ENCODE measurements around the gene ADH4. TPM values are rescaled to one million over a fixed set of nuclear protein-coding genes. Genes with fewer than 3 reads are reported as not detected.

Gene ADH4
- polyA plus RNA-seq, 1 of the 3 experiments (the other 2 are of a cell fraction) = not detected

- H2AFZ ChIP-seq (ENCODE audit: low read depth) = no peak overlapping the region
- WGBS (ENCODE audit: low lambda C conversion rate) = 32% methylated on average over 2 of the region's 2 CpGs
- H3K9ac ChIP-seq = no peak overlapping the region
- no peaks in the 10 kb centered on the region for H3K27me3 ChIP-seq (ENCODE audit: insufficient read depth)
- no peak overlapping the region for H3K4me2 ChIP-seq
- no peaks in the 10 kb centered on the region for H3K9me2 ChIP-seq
- no peak overlapping the region for H3K27ac ChIP-seq (ENCODE audit: low read depth in 2 of 2, low read length in 1 of 2)
- H4K20me1 ChIP-seq (ENCODE audit: insufficient read depth) = no peaks in the 10 kb centered on the region
- CTCF ChIA-PET = no interaction called here
- H3K4me1 ChIP-seq (ENCODE audit: control insufficient read depth in 1 of 2, insufficient read depth in 2 of 2, low read depth in 1 of 2, low read length in 1 of 2) = peaks cover 0 to 5% of the 10 kb centered on the region in 2 experiments; a peak in 2 of 4 replicates
- no peaks in the 10 kb centered on the region; the same call in none of the 2 replicates for H3K9me3 ChIP-seq
- no peak overlapping the region for H3K4me3 ChIP-seq (ENCODE audit: low read depth in 2 of 2, low read length in 1 of 2)
- POLR2A ChIA-PET = no interaction called here
- no peaks in the 10 kb centered on the region for H3F3A ChIP-seq (replicated peaks; ENCODE audit: insufficient read depth)
- TF ChIP-seq RCOR1 (IDR thresholded peaks at IDR 0.05; ENCODE audit: low read length) = no peak
- no peak for TF ChIP-seq TCF12 (IDR thresholded peaks at IDR 0.05)
- no peak for TF ChIP-seq RFX5 (IDR thresholded peaks at IDR 0.05; ENCODE audit: low read length)
- TF ChIP-seq TEAD4 (IDR thresholded peaks at IDR 0.05; ENCODE audit: borderline replicate concordance, insufficient read depth) = no peak
- TF ChIP-seq IRF3 (IDR thresholded peaks at IDR 0.05; ENCODE audit: low read depth, low read length) = no peak
- no peak for TF ChIP-seq EZH2phosphoT487 (IDR thresholded peaks at IDR 0.05; ENCODE audit: borderline replicate concordance, low read depth)
- no peak for TF ChIP-seq FOXJ3 (CRISPR knock-in tag; IDR thresholded peaks at IDR 0.05)
- no peak for DNase-seq
- no peaks in the 10 kb centered on the region for H3K79me2 ChIP-seq (ENCODE audit: insufficient read depth)
- H3K36me3 ChIP-seq (replicated peaks in 1 of 2; ENCODE audit: control insufficient read depth in 1 of 2, insufficient read depth in 2 of 2, low read length in 1 of 2) = no peaks in the 10 kb centered on the region
Measured at GRCh38 chr4:99131378-99131777, 12.7 kb downstream of the ADH4 start.

DNA sequence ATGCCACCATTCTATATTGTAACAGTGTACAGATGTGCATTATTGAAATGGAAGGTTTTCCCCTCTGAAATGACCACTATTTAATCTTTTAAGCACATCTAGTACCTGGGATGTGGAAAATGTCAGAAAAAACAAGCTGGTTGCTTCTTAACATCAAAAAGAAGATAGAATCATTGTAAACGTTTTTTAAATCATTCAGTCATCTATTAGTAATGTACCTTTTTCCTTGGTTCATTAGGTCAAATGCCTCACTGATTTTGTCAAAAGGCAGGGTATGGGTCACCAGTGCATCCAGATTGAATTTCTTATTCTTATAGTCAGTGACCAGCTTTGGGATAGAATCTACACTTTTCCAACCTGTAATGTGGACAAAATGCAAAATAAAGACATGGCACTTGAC lies 17.7 kb downstream of the ADH4 start:
- ChIA-PET CTCF (interaction anchor here (1.3 kb wide), 1 partner anchor 9 kb away, joined by 5 read pairs; no protein-coding TSS in a partner anchor), POLR2A (no interaction called here)

More for the DNA sequence above, 17.7 kb downstream of the ADH4 start:
- H3K4me2 ChIP-seq = no peak overlapping the region
- H3K4me1 ChIP-seq (ENCODE audit: control insufficient read depth in 1 of 2, insufficient read depth in 2 of 2, low read depth in 1 of 2, low read length in 1 of 2) = no peaks in the 10 kb centered on the region
- no peaks in the 10 kb centered on the region for H3F3A ChIP-seq (replicated peaks; ENCODE audit: insufficient read depth)
- DNase-seq = no peak
- no peak for TF ChIP-seq JUND (IDR thresholded peaks at IDR 0.05)
- TF ChIP-seq FOXJ3 (CRISPR knock-in tag; IDR thresholded peaks at IDR 0.05) = no peak
- no peak for TF ChIP-seq TCF12 (IDR thresholded peaks at IDR 0.05)
- TF ChIP-seq GATA2 (CRISPR knock-in tag; IDR thresholded peaks at IDR 0.05) = no peak
- TF ChIP-seq FOSL2 (IDR thresholded peaks at IDR 0.05; ENCODE audit: borderline replicate concordance, low read depth) = no peak
- TF ChIP-seq NRF1 (IDR thresholded peaks at IDR 0.05; ENCODE audit: low read depth, low read length) = no peak
- TF ChIP-seq, protein P1, sequence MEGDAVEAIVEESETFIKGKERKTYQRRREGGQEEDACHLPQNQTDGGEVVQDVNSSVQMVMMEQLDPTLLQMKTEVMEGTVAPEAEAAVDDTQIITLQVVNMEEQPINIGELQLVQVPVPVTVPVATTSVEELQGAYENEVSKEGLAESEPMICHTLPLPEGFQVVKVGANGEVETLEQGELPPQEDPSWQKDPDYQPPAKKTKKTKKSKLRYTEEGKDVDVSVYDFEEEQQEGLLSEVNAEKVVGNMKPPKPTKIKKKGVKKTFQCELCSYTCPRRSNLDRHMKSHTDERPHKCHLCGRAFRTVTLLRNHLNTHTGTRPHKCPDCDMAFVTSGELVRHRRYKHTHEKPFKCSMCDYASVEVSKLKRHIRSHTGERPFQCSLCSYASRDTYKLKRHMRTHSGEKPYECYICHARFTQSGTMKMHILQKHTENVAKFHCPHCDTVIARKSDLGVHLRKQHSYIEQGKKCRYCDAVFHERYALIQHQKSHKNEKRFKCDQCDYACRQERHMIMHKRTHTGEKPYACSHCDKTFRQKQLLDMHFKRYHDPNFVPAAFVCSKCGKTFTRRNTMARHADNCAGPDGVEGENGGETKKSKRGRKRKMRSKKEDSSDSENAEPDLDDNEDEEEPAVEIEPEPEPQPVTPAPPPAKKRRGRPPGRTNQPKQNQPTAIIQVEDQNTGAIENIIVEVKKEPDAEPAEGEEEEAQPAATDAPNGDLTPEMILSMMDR (IDR thresholded peaks at IDR 0.05) = no peak
- TF ChIP-seq ELF1 (IDR thresholded peaks at IDR 0.05) = no peak
- TF ChIP-seq YY1 (IDR thresholded peaks at IDR 0.05; ENCODE audit: low read depth) = no peak
- no peak for TF ChIP-seq SMC3 (IDR thresholded peaks at IDR 0.05; ENCODE audit: low read depth, low read length)
- TF ChIP-seq TEAD4 (IDR thresholded peaks at IDR 0.05; ENCODE audit: borderline replicate concordance, insufficient read depth) = no peak
- no peak for TF ChIP-seq MXI1 (IDR thresholded peaks at IDR 0.05; ENCODE audit: low read depth, low read length)
- no peak for TF ChIP-seq SIN3A (IDR thresholded peaks at IDR 0.05; ENCODE audit: borderline replicate concordance, low read depth, low read length)
- TF ChIP-seq POLR2AphosphoS5 (IDR thresholded peaks at IDR 0.05; ENCODE audit: low read depth, low read length) = no peak
- TF ChIP-seq FOXM1 (IDR thresholded peaks at IDR 0.05; ENCODE audit: low read depth) = no peak
- no peak for TF ChIP-seq RCOR1 (IDR thresholded peaks at IDR 0.05; ENCODE audit: low read length)
- TF ChIP-seq ZBTB33 (IDR thresholded peaks at IDR 0.05; ENCODE audit: borderline replicate concordance, low read depth) = no peak
- no peak for TF ChIP-seq MEF2A (IDR thresholded peaks at IDR 0.05; ENCODE audit: borderline replicate concordance, low read depth)
- no peak overlapping the region for H3K9ac ChIP-seq
- 9% methylated on average over 1 of the region's 1 CpG for WGBS (ENCODE audit: low lambda C conversion rate)
- no peaks in the 10 kb centered on the region for H4K20me1 ChIP-seq (ENCODE audit: insufficient read depth)
- no peaks in the 10 kb centered on the region for H3K9me2 ChIP-seq
- H3K27me3 ChIP-seq (ENCODE audit: insufficient read depth) = no peaks in the 10 kb centered on the region
- H3K4me3 ChIP-seq (ENCODE audit: low read depth in 2 of 2, low read length in 1 of 2) = no peak overlapping the region
- no peaks in the 10 kb centered on the region for H3K79me2 ChIP-seq (ENCODE audit: insufficient read depth)
- H2AFZ ChIP-seq (ENCODE audit: low read depth) = no peak overlapping the region
- H3K27ac ChIP-seq (ENCODE audit: low read depth in 2 of 2, low read length in 1 of 2) = no peak overlapping the region
- no peaks in the 10 kb centered on the region; the same call in none of the 2 replicates for H3K9me3 ChIP-seq
- no peaks in the 10 kb centered on the region for H3K36me3 ChIP-seq (replicated peaks in 1 of 2; ENCODE audit: control insufficient read depth in 1 of 2, insufficient read depth in 2 of 2, low read length in 1 of 2)
